ENCODE measurements around the gene CEP57.

DNA sequence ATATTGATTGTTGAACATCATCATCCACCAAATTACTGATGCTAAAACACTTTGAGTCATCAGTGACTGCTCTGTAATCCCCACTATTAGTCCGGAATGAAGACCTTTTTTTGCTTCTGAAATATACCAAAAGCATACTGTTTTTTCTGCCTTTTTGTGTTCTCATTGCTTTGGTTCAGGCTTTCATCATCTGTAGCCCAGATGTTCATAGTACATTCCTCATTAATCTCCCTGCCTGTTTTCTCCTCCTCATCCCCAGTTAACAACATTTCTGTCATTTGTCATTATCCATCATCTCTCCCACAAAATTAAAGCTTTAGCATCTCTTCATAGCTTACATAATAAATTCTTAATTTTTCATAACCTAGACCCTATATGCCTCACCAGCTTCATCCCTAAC lies 9.2 kb downstream of the CEP57 start:
- TF ChIP-seq, protein P1, sequence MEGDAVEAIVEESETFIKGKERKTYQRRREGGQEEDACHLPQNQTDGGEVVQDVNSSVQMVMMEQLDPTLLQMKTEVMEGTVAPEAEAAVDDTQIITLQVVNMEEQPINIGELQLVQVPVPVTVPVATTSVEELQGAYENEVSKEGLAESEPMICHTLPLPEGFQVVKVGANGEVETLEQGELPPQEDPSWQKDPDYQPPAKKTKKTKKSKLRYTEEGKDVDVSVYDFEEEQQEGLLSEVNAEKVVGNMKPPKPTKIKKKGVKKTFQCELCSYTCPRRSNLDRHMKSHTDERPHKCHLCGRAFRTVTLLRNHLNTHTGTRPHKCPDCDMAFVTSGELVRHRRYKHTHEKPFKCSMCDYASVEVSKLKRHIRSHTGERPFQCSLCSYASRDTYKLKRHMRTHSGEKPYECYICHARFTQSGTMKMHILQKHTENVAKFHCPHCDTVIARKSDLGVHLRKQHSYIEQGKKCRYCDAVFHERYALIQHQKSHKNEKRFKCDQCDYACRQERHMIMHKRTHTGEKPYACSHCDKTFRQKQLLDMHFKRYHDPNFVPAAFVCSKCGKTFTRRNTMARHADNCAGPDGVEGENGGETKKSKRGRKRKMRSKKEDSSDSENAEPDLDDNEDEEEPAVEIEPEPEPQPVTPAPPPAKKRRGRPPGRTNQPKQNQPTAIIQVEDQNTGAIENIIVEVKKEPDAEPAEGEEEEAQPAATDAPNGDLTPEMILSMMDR (IDR thresholded peaks at IDR 0.05), result no peak
- no peak for TF ChIP-seq POLR2A (IDR thresholded peaks at IDR 0.05)
